HepG2 (cell line): ENCODE results near the gene WNT6. TPM values are rescaled to one million over a fixed set of nuclear protein-coding genes. Genes with fewer than 3 reads are reported as not detected.

ENCODE experiments used
- ATAC-seq: fragments of 200-7000 bp; cut with Tn5 transposase; 3 replicates; pipeline ENCODE4 v1.9.1; 2020; ENCODE audit warnings: mild to moderate bottlenecking, moderate library complexity
- BruUV-seq: library from RNA; stranded (reverse); fragments of 400-500 nt; replicated peaks from 2 replicates; lab custom pipeline; 2021; lab: Mats Ljungman, UMichigan
- CTCF ChIA-PET: fragments of 300-600 bp; formaldehyde crosslinking; extraction: SDS; loops from one replicate; lab custom pipeline; 2021; ENCODE audit warnings: low total read pairs, inconsistent platforms, low intra/inter-chr PET ratio; lab: Yijun Ruan, JAX
- POLR2A ChIA-PET: fragments of 350-600 bp; sonication (Branson Sonifier 250); formaldehyde crosslinking; loops from one replicate; lab custom pipeline; 2020; ENCODE audit warnings: antibody characterized with exemption, inconsistent platforms; lab: Yijun Ruan, JAX
- DNase-seq: peaks from one replicate; pipeline ENCODE4 v3.0.0-alpha.2; 2015; ENCODE audit warnings: low spot score
- FAIRE-seq: peaks from 3 replicates; lab custom pipeline; 2011; peaks lifted over from hg19 to GRCh38; lab: Jason Lieb, UNC
- H2AFZ ChIP-seq: one replicate; pipeline ENCODE4 v1.6.1; 2011; ENCODE audit warnings: low read length, inconsistent platforms
- H3K27ac ChIP-seq: fragments of 300-600 bp; 3 replicates; pipeline ENCODE4 v1.8.0; 2011; ENCODE audit warnings: mixed run types, mild to moderate bottlenecking, mixed read lengths, low read length, inconsistent platforms; ENCODE audit not compliant: insufficient read depth; ENCODE audit errors: extremely low read length
- H3K27me3 ChIP-seq, 2 experiments: fragments of 200-600 bp in 1 of 2; 2 replicates in 1 of 2; 3 replicates in 1 of 2; pipeline versions ENCODE4 v1.6.0 to v1.8.0; 2011; ENCODE audit warnings: low read length in 2 of 2, mild to moderate bottlenecking in 2 of 2, moderate library complexity in 2 of 2, inconsistent platforms in 1 of 2; ENCODE audit not compliant: insufficient read depth in 2 of 2, control insufficient read depth in 1 of 2
- H3K36me3 ChIP-seq, 2 experiments: fragments of 200-600 bp in 1 of 2; replicated peaks in 1 of 2; 2 replicates in 1 of 2; 3 replicates in 1 of 2; pipeline versions ENCODE4 v1.5.1 to v1.8.0; 2011; ENCODE audit warnings: low read length in 2 of 2, inconsistent platforms in 1 of 2; ENCODE audit not compliant: insufficient read depth in 2 of 2, control insufficient read depth in 1 of 2
- H3K4me1 ChIP-seq: 2 replicates; pipeline ENCODE4 v1.5.1; 2012; ENCODE audit warnings: low read length, inconsistent platforms; ENCODE audit not compliant: insufficient read depth
- H3K4me2 ChIP-seq: 2 replicates; pipeline ENCODE4 v1.6.0; 2011; ENCODE audit warnings: low read depth, low read length, inconsistent platforms
- H3K4me3 ChIP-seq, 3 experiments: fragments of 200-600 bp in 1 of 3; sonication (generic), shearing (Covaris generic) in 1 of 3; replicated peaks in 1 of 3; 2 replicates each; pipeline ENCODE4 v1.5.1; 2011 to 2016; ENCODE audit warnings: low read length in 3 of 3, inconsistent platforms in 2 of 3, low read depth in 2 of 3, mild to moderate bottlenecking in 2 of 3, control low read depth in 1 of 3, mixed read lengths in 1 of 3; ENCODE audit not compliant: insufficient read depth in 1 of 3
- H3K79me2 ChIP-seq: one replicate; pipeline ENCODE4 v1.6.1; 2011; ENCODE audit warnings: low read length, inconsistent platforms; ENCODE audit not compliant: insufficient read depth
- H3K9ac ChIP-seq: 2 replicates; pipeline ENCODE4 v1.6.0; 2011; ENCODE audit warnings: mild to moderate bottlenecking, low read depth, low read length, inconsistent platforms; ENCODE audit not compliant: insufficient read depth
- H3K9me3 ChIP-seq: 2 replicates; pipeline ENCODE4 v1.5.1; 2012; ENCODE audit warnings: mild to moderate bottlenecking, low read length
- H4K20me1 ChIP-seq: 2 replicates; pipeline ENCODE4 v1.6.0; 2011; ENCODE audit warnings: inconsistent platforms, mild to moderate bottlenecking, low read length, moderate library complexity; ENCODE audit not compliant: insufficient read depth
- AGO2 ChIP-seq: fragments of 200-400 bp; formaldehyde crosslinking; optimal IDR thresholded peaks from 2 replicates; pipeline ENCODE3; 2017; ENCODE audit warnings: mild to moderate bottlenecking, low read depth, low read length, moderate library complexity
- KAT8 ChIP-seq: IDR thresholded peaks from 2 replicates; pipeline ENCODE4 v1.6.1; 2016; ENCODE audit warnings: missing genetic modification reagents, missing compliant biosample characterization
- PAF1 ChIP-seq: IDR thresholded peaks from 2 replicates; pipeline ENCODE4 v1.6.1; 2016; ENCODE audit warnings: missing genetic modification reagents, missing compliant biosample characterization
- POLR2A ChIP-seq, 2 experiments: IDR thresholded peaks; 2 replicates each; pipeline ENCODE4 v1.6.1; 2011; ENCODE audit warnings: low read depth in 2 of 2, low read length in 2 of 2, mild to moderate bottlenecking in 1 of 2, moderate library complexity in 1 of 2; ENCODE audit not compliant: insufficient read depth in 1 of 2
- POLR2AphosphoS5 ChIP-seq: IDR thresholded peaks from 2 replicates; pipeline ENCODE4 v1.6.1; 2012; ENCODE audit warnings: low read depth, low read length
- POLR2G ChIP-seq: fragments of 200-400 bp; formaldehyde crosslinking; IDR thresholded peaks from 2 replicates; pipeline ENCODE4 v1.6.1; 2018; ENCODE audit warnings: mild to moderate bottlenecking, low read depth, low read length, moderate library complexity
- RAD51 ChIP-seq: fragments of 450-650 bp; IDR thresholded peaks from 2 replicates; pipeline ENCODE4 v1.6.1; 2016; ENCODE audit warnings: borderline replicate concordance
- RBM22 ChIP-seq: fragments of 200-400 bp; formaldehyde crosslinking; optimal IDR thresholded peaks from 2 replicates; pipeline ENCODE3; 2017; ENCODE audit warnings: mild to moderate bottlenecking, low read length, moderate library complexity
- SAP130 ChIP-seq: IDR thresholded peaks from 2 replicates; pipeline ENCODE4 v1.6.1; 2016; ENCODE audit warnings: low read depth
- SIX4 ChIP-seq: sonication (generic); formaldehyde crosslinking; IDR thresholded peaks from 2 replicates; pipeline ENCODE4 v1.4.0; 2020; ENCODE audit warnings: missing genetic modification reagents
- SSRP1 ChIP-seq: IDR thresholded peaks from 2 replicates; pipeline ENCODE4 v1.6.1; 2016; ENCODE audit warnings: control low read depth
- TBX2 ChIP-seq: sonication (generic); formaldehyde crosslinking; IDR thresholded peaks from 2 replicates; pipeline ENCODE4 v1.5.0; 2020; ENCODE audit warnings: missing genetic modification reagents, mild to moderate bottlenecking, borderline replicate concordance
- ZBTB21 ChIP-seq: sonication (generic); formaldehyde crosslinking; IDR thresholded peaks from 2 replicates; pipeline ENCODE4 v1.4.0; 2020; ENCODE audit warnings: missing genetic modification reagents
- ZBTB8A ChIP-seq: sonication (generic); formaldehyde crosslinking; IDR thresholded peaks from 2 replicates; pipeline ENCODE4 v1.4.0; 2020; ENCODE audit warnings: mild to moderate bottlenecking, low read depth, missing genetic modification reagents, borderline replicate concordance
- ZFP36L1 ChIP-seq: sonication (generic); formaldehyde crosslinking; IDR thresholded peaks from 2 replicates; pipeline ENCODE4 v1.8.0; 2022; ENCODE audit warnings: mild to moderate bottlenecking, missing genetic modification reagents, moderate library complexity
- ZNF343 ChIP-seq: sonication (generic); formaldehyde crosslinking; IDR thresholded peaks from 2 replicates; pipeline ENCODE4 v1.4.0; 2020; ENCODE audit warnings: mild to moderate bottlenecking, missing genetic modification reagents
- ZNF557 ChIP-seq: sonication (generic); formaldehyde crosslinking; IDR thresholded peaks from 2 replicates; pipeline ENCODE4 v1.4.0; 2020; ENCODE audit warnings: missing genetic modification reagents
- ZNF7 ChIP-seq: IDR thresholded peaks from 2 replicates; pipeline ENCODE4 v1.6.1; 2016; ENCODE audit warnings: missing biosample characterization, missing genetic modification reagents
- ZNF772 ChIP-seq: sonication (generic); formaldehyde crosslinking; IDR thresholded peaks from 2 replicates; pipeline ENCODE4 v1.5.0; 2020; ENCODE audit warnings: mild to moderate bottlenecking, missing genetic modification reagents
- ZSCAN22 ChIP-seq: sonication (generic); formaldehyde crosslinking; IDR thresholded peaks from 2 replicates; pipeline ENCODE4 v1.4.0; 2020; ENCODE audit warnings: mild to moderate bottlenecking, missing genetic modification reagents
- WGBS: methylation state at CpG from one replicate; pipeline ENCODE4 v1.1.6; 2017; ENCODE audit warnings: low lambda C conversion rate; 5-methylcytosine and 5-hydroxymethylcytosine counted together
- in situ Hi-C: cut with HindIII; loops from 2 replicates; pipeline ENCODE4 v1.10.0; 2017; ENCODE audit warnings: low pct_unique_long_range_greater_than_20kb; ENCODE audit not compliant: extremely low pct_ligation_motif_present
- intact Hi-C: fragments of 100-400 bp; cut with micrococcal nuclease; formaldehyde crosslinking; loops from one replicate; pipeline ENCODE4 v1.10.0; 2022; ENCODE audit not compliant: unreplicated experiment
- polyA plus RNA-seq, 8 experiments: library from polyadenylated mRNA; depleted of rRNA in 3 of 8; stranded (reverse) in 7 of 8; unstranded in 1 of 8; fragments of >200 nt; fragmentation: Illumina TruSeq in 4 of 8; extraction: Trizol in 4 of 8; gene quantifications; 2 replicates each; pipeline versions ENCODE4 v1.2.1 to v1.2.3, GENCODE V29; 2011 to 2016; ENCODE audit warnings: low read depth in 4 of 8, missing spikeins in 1 of 8, mixed read lengths in 1 of 8; ENCODE audit not compliant: insufficient read depth in 1 of 8
- total RNA-seq, 5 experiments: library from RNA; depleted of rRNA; stranded (reverse); fragments of >200 nt; fragmentation: Illumina TruSeq; extraction: Trizol; gene quantifications; 2 replicates each; pipeline ENCODE4 v1.2.3, GENCODE V29; 2016; ENCODE audit warnings: low read depth in 1 of 5
- TF ChIP-seq, protein P1 (sequence below): sonication (generic); formaldehyde crosslinking; IDR thresholded peaks from 2 replicates; pipeline ENCODE4 v1.4.0; 2020; ENCODE audit warnings: missing genetic modification reagents

Gene WNT6
- total and polyA plus RNA-seq, 2 of the 13 experiments (the other 11 are each of a cell fraction or from before 2014, with no cell fraction given), result 0.20 TPM; not detected in 1

DNA sequence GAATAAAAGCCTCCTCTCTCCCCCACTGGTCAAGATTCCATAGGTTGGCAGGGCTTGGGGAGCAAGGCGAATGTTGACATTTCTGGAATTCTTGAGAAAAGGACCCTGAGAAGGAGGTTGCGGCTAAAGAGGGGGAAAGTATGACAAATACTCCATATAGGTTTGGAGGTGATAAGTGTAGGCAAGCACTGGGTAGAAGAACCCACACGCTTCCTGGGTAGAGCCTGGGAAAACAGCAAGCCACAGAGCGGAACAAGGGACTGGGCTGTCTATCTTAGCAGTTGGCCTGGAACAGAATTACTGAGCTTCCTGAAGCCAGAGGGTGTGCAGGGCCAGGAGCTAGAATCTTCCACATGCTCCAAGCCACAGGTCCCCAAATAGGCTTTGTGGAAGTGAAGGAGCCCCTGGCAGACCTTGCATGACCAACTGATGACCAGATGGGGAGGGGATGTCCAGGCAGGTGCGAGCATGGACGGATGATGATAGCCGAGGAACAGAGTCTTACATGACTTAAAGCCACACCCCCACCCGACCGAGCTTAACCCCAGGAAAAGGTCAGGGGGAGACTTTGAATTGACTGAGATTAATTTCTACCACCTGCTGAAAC, 37.9 kb upstream of the WNT6 start:
- WGBS, result 89% methylated on average over 9 of the region's 9 CpGs
- Histone ChIP-seq H3K36me3 (peaks cover 8 to 22% of the 10 kb centered on the region in 2 experiments; a peak in 4 of 5 replicates), H3K27me3 (peaks cover 0 to 3% of the 10 kb centered on the region in 2 experiments; a peak in 1 of 5 replicates), H3K27ac (no peak overlapping the region), H4K20me1 (no peaks in the 10 kb centered on the region), H2AFZ (no peak overlapping the region), H3K9ac (no peak overlapping the region), H3K9me3 (no peaks in the 10 kb centered on the region), H3K79me2 (no peaks in the 10 kb centered on the region), H3K4me1 (no peaks in the 10 kb centered on the region), H3K4me3 (no peak overlapping the region), H3K4me2 (no peak overlapping the region)
- CTCF ChIA-PET, result no interaction called here
- FAIRE-seq (no peak), ATAC-seq (no peak), DNase-seq (no peak)
- no peak for TF ChIP-seq KAT8 (CRISPR knock-in tag)
- TF ChIP-seq SAP130 (CRISPR knock-in tag), result no peak
- peak; percentile 78; the same call in 1 of the 2 replicates for TF ChIP-seq PAF1 (CRISPR knock-in tag)
- no peak for TF ChIP-seq ZNF557 (CRISPR knock-in tag)
- no peak for TF ChIP-seq ZBTB21 (CRISPR knock-in tag)
- TF ChIP-seq POLR2A (IDR thresholded peaks at IDR 0.05; ENCODE audit: insufficient read depth in 1 of 2, low read depth in 2 of 2, low read length in 2 of 2), result peak in 1 of 2 experiments; percentile 24; a peak in 1 of 4 replicates
- peak; percentile 67 for TF ChIP-seq RBM22
- TF ChIP-seq POLR2AphosphoS5, result 0 out of 2 replicates have a peak, but pooled peaks have one; percentile 2
- TF ChIP-seq ZNF7 (CRISPR knock-in tag), result peak; percentile 85
- TF ChIP-seq POLR2G, result peak; percentile 49
- BruUV-seq, result TSS peak; percentile 9
- in situ Hi-C loops (no loop called here), intact Hi-C loops (no loop called here)
- POLR2A ChIA-PET, result no interaction called here

DNA sequence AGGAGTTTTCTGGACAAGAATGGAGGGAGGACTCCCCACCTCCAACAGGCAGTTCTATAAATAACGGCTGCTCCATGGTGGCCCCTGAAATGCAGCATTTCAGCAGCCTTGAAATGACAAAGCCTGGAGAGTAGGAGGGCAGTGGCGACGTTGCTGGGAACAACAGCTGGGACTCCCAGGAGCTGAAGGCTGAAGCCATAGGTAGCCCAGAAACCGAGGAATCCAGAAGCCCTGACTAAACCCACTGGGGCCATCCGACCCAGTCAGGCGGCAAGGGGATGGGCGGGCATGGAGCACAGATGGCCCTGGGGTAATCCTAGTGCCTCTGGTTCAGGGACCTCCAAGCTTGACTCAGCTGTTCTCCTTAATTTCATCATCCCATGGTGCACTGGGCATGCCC, 37.0 kb upstream of the WNT6 start:
- FAIRE-seq (no peak), ATAC-seq (no peak), DNase-seq (no peak)
- BruUV-seq, result no TSS peak
- intact Hi-C loops, result no loop called here
- no peaks in the 10 kb centered on the region for H3K9me3 ChIP-seq
- in situ Hi-C loops, result no loop called here
- H3K4me3 ChIP-seq, result no peak overlapping the region
- H3K36me3 ChIP-seq, result peaks cover 8 to 15% of the 10 kb centered on the region in 2 experiments; a peak in 4 of 5 replicates
- H3K4me2 ChIP-seq, result no peak overlapping the region
- H3K4me1 ChIP-seq, result peaks cover 3% of the 10 kb centered on the region; the same call in 1 of the 2 replicates
- ChIA-PET POLR2A (interaction anchor here (0.9 kb wide), 1 partner anchor 41 kb away, joined by 4 read pairs; no protein-coding TSS in a partner anchor), CTCF (no interaction called here)
- no peaks in the 10 kb centered on the region for H3K79me2 ChIP-seq
- WGBS, result 94% methylated on average over 7 of the region's 7 CpGs
- H3K27me3 ChIP-seq, result peaks cover 0 to 12% of the 10 kb centered on the region in 2 experiments; a peak in 3 of 5 replicates
- H3K9ac ChIP-seq, result no peak overlapping the region
- no peak overlapping the region for H2AFZ ChIP-seq
- no peak overlapping the region for H3K27ac ChIP-seq
- H4K20me1 ChIP-seq, result no peaks in the 10 kb centered on the region
- TF ChIP-seq RAD51 (no peak), SSRP1 (0 out of 2 replicates have a peak, but pooled peaks have one; percentile 64), ZNF772 (no peak), TBX2 (no peak), ZFP36L1 (CRISPR knock-in tag) (no peak), SIX4 (CRISPR knock-in tag) (no peak), AGO2 (peak; percentile 57), ZNF343 (no peak), ZBTB8A (CRISPR knock-in tag) (no peak), ZSCAN22 (CRISPR knock-in tag) (no peak), PAF1 (CRISPR knock-in tag) (0 out of 2 replicates have a peak, but pooled peaks have one; percentile 22)
- TF ChIP-seq, protein P1, sequence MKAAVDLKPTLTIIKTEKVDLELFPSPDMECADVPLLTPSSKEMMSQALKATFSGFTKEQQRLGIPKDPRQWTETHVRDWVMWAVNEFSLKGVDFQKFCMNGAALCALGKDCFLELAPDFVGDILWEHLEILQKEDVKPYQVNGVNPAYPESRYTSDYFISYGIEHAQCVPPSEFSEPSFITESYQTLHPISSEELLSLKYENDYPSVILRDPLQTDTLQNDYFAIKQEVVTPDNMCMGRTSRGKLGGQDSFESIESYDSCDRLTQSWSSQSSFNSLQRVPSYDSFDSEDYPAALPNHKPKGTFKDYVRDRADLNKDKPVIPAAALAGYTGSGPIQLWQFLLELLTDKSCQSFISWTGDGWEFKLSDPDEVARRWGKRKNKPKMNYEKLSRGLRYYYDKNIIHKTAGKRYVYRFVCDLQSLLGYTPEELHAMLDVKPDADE (CRISPR knock-in tag), result no peak
